Hematopoietic multipotent progenitor cell treated with erythropoietin and hydrocortisone succinate and interleukin-3 and kit ligand, for 17 days (in vitro differentiated cells): ENCODE measurements around the gene NCS1.
"Not testable (repeated sequence)": the region's sequence is repeated elsewhere in the genome, so short reads cannot be mapped to it uniquely, and the experiment has no call there.

ENCODE experiments used
- DNase-seq: peaks from one replicate; pipeline ENCODE4 v3.0.0-alpha.2; 2015; ENCODE audit warnings: low spot score

The NCS1 gene

GRCh38 chr9:130240410-130241197 lies 68.4 kb downstream of the NCS1 start:
- DNase-seq = peak; percentile 83

- no peak for DNase-seq
Observed at GRCh38 chr9:130241198-130241535, 69.0 kb downstream of the NCS1 start.

- no peak for DNase-seq
Observed at GRCh38 chr9:130242270-130243014, 70.2 kb downstream of the NCS1 start.

GRCh38 chr9:130243015-130243881 lies 71.0 kb downstream of the NCS1 start:
- DNase-seq = peak; percentile 89

GRCh38 chr9:130243882-130244170 lies 71.6 kb downstream of the NCS1 start:
- no peak for DNase-seq

- DNase-seq = no peak
Observed at GRCh38 chr9:130244548-130245165, 72.5 kb downstream of the NCS1 start.

GRCh38 chr9:130245474-130245873 lies 73.3 kb downstream of the NCS1 start:
- DNase-seq = no peak

GRCh38 chr9:130246126-130246525 lies 73.9 kb downstream of the NCS1 start:
- DNase-seq = no peak

GRCh38 chr9:130254747-130255630 lies 82.8 kb downstream of the NCS1 start:
- no peak for DNase-seq

GRCh38 chr9:130255631-130256134 lies 83.5 kb downstream of the NCS1 start:
- DNase-seq = no peak

- DNase-seq = no peak
Observed at GRCh38 chr9:130256644-130257043, 84.4 kb downstream of the NCS1 start.

- DNase-seq = not testable (repeated sequence)
Observed at GRCh38 chr9:130258137-130258536, 85.9 kb downstream of the NCS1 start.

- no peak for DNase-seq
Observed at GRCh38 chr9:130259044-130259443, 86.8 kb downstream of the NCS1 start.

GRCh38 chr9:130260816-130261765 lies 88.9 kb downstream of the NCS1 start:
- DNase-seq = no peak

- no peak for DNase-seq
Observed at GRCh38 chr9:130262061-130262745, 90.0 kb downstream of the NCS1 start.

- no peak for DNase-seq
Observed at GRCh38 chr9:130262771-130263170, 90.6 kb downstream of the NCS1 start.

GRCh38 chr9:130263601-130264413 lies 91.6 kb downstream of the NCS1 start:
- DNase-seq = no peak
